ENCODE results near the gene CDYL.

The CDYL gene

GRCh38 chr6:4774715-4775493, 1.3 kb upstream of the CDYL start:
- no peak for DNase-seq

GRCh38 chr6:4775494-4776130, 592 bp upstream of the CDYL start:
- DNase-seq = peak; percentile 77

GRCh38 chr6:4776493-4777393, 539 bp downstream of the CDYL start:
- peak; percentile 41 for DNase-seq

GRCh38 chr6:4777394-4777935, 1.3 kb downstream of the CDYL start:
- DNase-seq = no peak

GRCh38 chr6:4778086-4778485, 1.9 kb downstream of the CDYL start:
- DNase-seq = peak; percentile 13

- peak; percentile 48 for DNase-seq
Observed at GRCh38 chr6:4780360-4780812, 4.2 kb downstream of the CDYL start.

GRCh38 chr6:4781426-4781825, 5.2 kb downstream of the CDYL start:
- DNase-seq = no peak

- DNase-seq = no peak
Observed at GRCh38 chr6:4781967-4782575, 5.9 kb downstream of the CDYL start.

GRCh38 chr6:4786996-4787395, 10.8 kb downstream of the CDYL start:
- DNase-seq = no peak

- no peak for DNase-seq
Observed at GRCh38 chr6:4788482-4788881, 12.3 kb downstream of the CDYL start.

GRCh38 chr6:4788953-4789584, 12.9 kb downstream of the CDYL start:
- DNase-seq = no peak

- no peak for DNase-seq
Observed at GRCh38 chr6:4790158-4790899, 14.1 kb downstream of the CDYL start.

GRCh38 chr6:4794140-4794707, 18.0 kb downstream of the CDYL start:
- no peak for DNase-seq

- peak; percentile 32 for DNase-seq
Observed at GRCh38 chr6:4797587-4797986, 21.4 kb downstream of the CDYL start.

GRCh38 chr6:4799912-4800311, 23.7 kb downstream of the CDYL start:
- no peak for DNase-seq

- DNase-seq = no peak
Observed at GRCh38 chr6:4800662-4801061, 24.5 kb downstream of the CDYL start.

GRCh38 chr6:4801491-4802110, 25.4 kb downstream of the CDYL start:
- no peak for DNase-seq

GRCh38 chr6:4802312-4802935, 26.2 kb downstream of the CDYL start:
- no peak for DNase-seq

- no peak for DNase-seq
Observed at GRCh38 chr6:4803343-4803744, 27.1 kb downstream of the CDYL start.

GRCh38 chr6:4804095-4804494, 27.9 kb downstream of the CDYL start:
- DNase-seq = peak; percentile 70
